GM12878 (cell line): ENCODE data around the gene FOXK1. TPM values are rescaled to one million over a fixed set of nuclear protein-coding genes. Genes with fewer than 3 reads are reported as not detected.

Source experiments
- ATAC-seq: fragments of 200-7000 bp; cut with Tn5 transposase; 3 replicates; pipeline ENCODE4 v1.9.1; 2020; ENCODE audit warnings: mild to moderate bottlenecking, moderate library complexity
- BruUV-seq: library from RNA; stranded (reverse); fragments of 400-500 nt; replicated peaks from 2 replicates; lab custom pipeline; 2021; lab: Mats Ljungman, UMichigan
- CTCF ChIA-PET: fragments of 300-600 bp; sonication (Branson Sonifier 250); formaldehyde crosslinking; extraction: SDS; loops from one replicate; lab custom pipeline; 2021; ENCODE audit warnings: inconsistent platforms; lab: Yijun Ruan, JAX
- POLR2A ChIA-PET: fragments of 350-600 bp; formaldehyde crosslinking; extraction: SDS; loops from one replicate; lab custom pipeline; 2021; ENCODE audit warnings: inconsistent platforms; lab: Charles Lee
- RAD21 ChIA-PET: fragments of 300-600 bp; sonication (Branson Sonifier 250); formaldehyde crosslinking; loops from one replicate; lab custom pipeline; 2023; ENCODE audit warnings: antibody characterized with exemption; ENCODE audit not compliant: unreplicated experiment; lab: Charles Lee
- SMC1A ChIA-PET: fragments of 300-600 bp; sonication (Branson Sonifier 250); formaldehyde crosslinking; loops from one replicate; lab custom pipeline; 2023; ENCODE audit not compliant: unreplicated experiment, uncharacterized antibody; lab: Charles Lee
- DNase-seq: peaks from one replicate; pipeline ENCODE4 v3.0.0-alpha.2; 2011; ENCODE audit warnings: low read depth, low spot score
- FAIRE-seq: peaks from 3 replicates; lab custom pipeline; 2011; peaks lifted over from hg19 to GRCh38; lab: Jason Lieb, UNC
- H2AFZ ChIP-seq: 2 replicates; pipeline ENCODE4 v1.6.0; 2011; ENCODE audit warnings: low read depth, low read length, control low read depth; ENCODE audit not compliant: control insufficient read depth
- H3K27ac ChIP-seq: 2 replicates; pipeline ENCODE4 v1.5.1; 2011; ENCODE audit warnings: control low read depth; ENCODE audit not compliant: control insufficient read depth, insufficient read depth
- H3K27me3 ChIP-seq, 2 experiments: replicated peaks in 1 of 2; 2 replicates each; pipeline versions ENCODE4 v1.6.0 to v1.6.1; 2011; ENCODE audit warnings: low read length in 1 of 2; ENCODE audit not compliant: control insufficient read depth in 2 of 2, insufficient read depth in 2 of 2
- H3K36me3 ChIP-seq, 2 experiments: 2 replicates each; pipeline ENCODE4 v1.5.1; 2011; ENCODE audit warnings: low read length in 1 of 2; ENCODE audit not compliant: control insufficient read depth in 2 of 2, insufficient read depth in 2 of 2
- H3K4me1 ChIP-seq: 2 replicates; pipeline ENCODE4 v1.6.1; 2011; ENCODE audit warnings: mild to moderate bottlenecking, low read length, moderate library complexity, mixed read lengths; ENCODE audit not compliant: control insufficient read depth, insufficient read depth
- H3K4me2 ChIP-seq: 2 replicates; pipeline ENCODE4 v1.6.0; 2011; ENCODE audit warnings: control low read depth; ENCODE audit not compliant: control insufficient read depth, insufficient read depth
- H3K4me3 ChIP-seq: fragments of 200-600 bp; sonication (generic); 2 replicates; pipeline ENCODE4 v1.5.1; 2016
- H3K79me2 ChIP-seq: 2 replicates; pipeline ENCODE4 v1.6.0; 2011; ENCODE audit warnings: low read length; ENCODE audit not compliant: control insufficient read depth, insufficient read depth
- H3K9ac ChIP-seq: 2 replicates; pipeline ENCODE4 v1.8.0; 2011; ENCODE audit warnings: low read length, control low read depth, mixed read lengths; ENCODE audit not compliant: control insufficient read depth, insufficient read depth
- H3K9me3 ChIP-seq: replicated peaks from 3 replicates; pipeline ENCODE4 v1.5.1; 2011; ENCODE audit warnings: mild to moderate bottlenecking, low read length; ENCODE audit not compliant: control insufficient read depth, insufficient read depth
- H4K20me1 ChIP-seq: 2 replicates; pipeline ENCODE4 v1.6.0; 2011; ENCODE audit not compliant: control insufficient read depth, insufficient read depth
- BRCA1 ChIP-seq: IDR thresholded peaks from 2 replicates; pipeline ENCODE4 v1.6.1; 2011; ENCODE audit warnings: low read depth, low read length, improper control_type of control experiment
- CREM ChIP-seq: IDR thresholded peaks from 2 replicates; pipeline ENCODE4 v1.6.1; 2014; ENCODE audit warnings: antibody characterized with exemption, low read depth
- DPF2 ChIP-seq: fragments of 450-650 bp; IDR thresholded peaks from 2 replicates; pipeline ENCODE4 v1.6.1; 2017; ENCODE audit warnings: mild to moderate bottlenecking
- EGR1 ChIP-seq, 2 experiments: IDR thresholded peaks; 1 replicate in 1 of 2; 2 replicates in 1 of 2; pipeline ENCODE4 v1.6.1; 2011 to 2012; ENCODE audit warnings: low read depth in 2 of 2, low read length in 2 of 2, borderline replicate concordance in 1 of 2, mild to moderate bottlenecking in 1 of 2, moderate library complexity in 1 of 2
- FOXM1 ChIP-seq: IDR thresholded peaks from 2 replicates; pipeline ENCODE4 v1.6.1; 2012; ENCODE audit warnings: low read depth, mild to moderate bottlenecking, inconsistent platforms, low read length, moderate library complexity
- KDM1A ChIP-seq: fragments of 200-600 bp; sonication (generic); IDR thresholded peaks from 2 replicates; pipeline ENCODE4 v1.6.1; 2016; ENCODE audit warnings: borderline replicate concordance
- MAX ChIP-seq: IDR thresholded peaks from 2 replicates; pipeline ENCODE4 v1.6.1; 2012; ENCODE audit warnings: low read depth, low read length, improper control_type of control experiment
- MTA3 ChIP-seq: IDR thresholded peaks from 2 replicates; pipeline ENCODE4 v1.6.1; 2012; ENCODE audit warnings: low read length, inconsistent platforms, borderline replicate concordance
- MYC ChIP-seq: IDR thresholded peaks from 2 replicates; pipeline ENCODE4 v1.6.1; 2011; ENCODE audit warnings: mild to moderate bottlenecking, low read length, moderate library complexity, inconsistent platforms; ENCODE audit not compliant: insufficient read depth, insufficient replicate concordance, insufficient read length, severe bottlenecking
- NFYA ChIP-seq: IDR thresholded peaks from 2 replicates; pipeline ENCODE4 v1.6.1; 2011; ENCODE audit warnings: low read depth, mild to moderate bottlenecking, low read length, improper control_type of control experiment, borderline replicate concordance
- NR2C1 ChIP-seq: fragments of 450-650 bp; IDR thresholded peaks from 2 replicates; pipeline ENCODE4 v1.6.1; 2017; ENCODE audit warnings: antibody characterized with exemption, mild to moderate bottlenecking, moderate library complexity
- PAX5 ChIP-seq: IDR thresholded peaks from 2 replicates; pipeline ENCODE4 v1.6.1; 2011; ENCODE audit warnings: low read depth, low read length, borderline replicate concordance
- RFX5 ChIP-seq: IDR thresholded peaks from 2 replicates; pipeline ENCODE4 v1.6.1; 2011; ENCODE audit warnings: low read depth, low read length, improper control_type of control experiment
- SIX5 ChIP-seq: IDR thresholded peaks from 2 replicates; pipeline ENCODE4 v1.6.1; 2011; ENCODE audit warnings: mild to moderate bottlenecking, low read depth, low read length, moderate library complexity; ENCODE audit not compliant: severe bottlenecking
- SUPT20H ChIP-seq: IDR thresholded peaks from 2 replicates; pipeline ENCODE4 v1.6.1; 2011; ENCODE audit warnings: low read depth, mild to moderate bottlenecking, low read length, moderate library complexity, borderline replicate concordance; ENCODE audit not compliant: control insufficient read depth
- ZBED1 ChIP-seq: IDR thresholded peaks from 2 replicates; pipeline ENCODE4 v1.6.1; 2016; ENCODE audit warnings: borderline replicate concordance
- WGBS: methylation state at CpG from one replicate; pipeline ENCODE4 v1.1.6; 2016; ENCODE audit warnings: low lambda C conversion rate; ENCODE audit not compliant: insufficient replicate concordance, insufficient coverage; ENCODE audit errors: missing lambda C conversion rate; 5-methylcytosine and 5-hydroxymethylcytosine counted together
- in situ Hi-C: fragments of 300-500 bp; cut with MboI; formaldehyde crosslinking; loops from 9 replicates; pipeline ENCODE4 v1.14.3; 2018; ENCODE audit warnings: mixed read lengths
- intact Hi-C: fragments of 100-400 bp; cut with micrococcal nuclease; formaldehyde crosslinking; loops from one replicate; pipeline ENCODE4 v1.14.2; 2022; ENCODE audit not compliant: unreplicated experiment
- polyA plus RNA-seq, 11 experiments: library from polyadenylated mRNA; depleted of rRNA in 4 of 11; unstranded in 6 of 11; stranded (reverse) in 5 of 11; fragments of >200 nt; fragmentation: Nextera tagmentation in 4 of 11; fragmentation: Illumina TruSeq in 1 of 11; extraction: Ambion mirVana in 4 of 11; extraction: Trizol in 1 of 11; gene quantifications; 1 replicate in 1 of 11; 2 replicates in 10 of 11; pipeline versions ENCODE4 v1.2.1 to v1.2.3, GENCODE V29; 2011 to 2016; ENCODE audit warnings: inconsistent platforms in 2 of 11, missing spikeins in 2 of 11, low read depth in 1 of 11
- total RNA-seq, 4 experiments: library from RNA; depleted of rRNA in 3 of 4; stranded (reverse); fragments of >200 nt in 3 of 4; fragmentation: Illumina TruSeq in 1 of 4; extraction: Trizol in 1 of 4; gene quantifications; 2 replicates each; pipeline versions ENCODE4 v1.2.1 to v1.2.3, GENCODE V29; 2013 to 2021

The FOXK1 gene
- total and polyA plus RNA-seq, 10 of the 15 experiments (the other 5 are each of a cell fraction or from before 2014, with no cell fraction given): 0.24 to 31.8 (median 4.5) TPM

GRCh38 chr7:4788627-4789189 lies 106.6 kb downstream of the FOXK1 start:
- in situ Hi-C loops: no loop called here
- H3K27me3 ChIP-seq: no peaks in the 10 kb centered on the region
- RAD21 ChIA-PET: no interaction called here

More at GRCh38 chr7:4788627-4789189, 106.6 kb downstream of the FOXK1 start:
- Histone ChIP-seq H3K4me3 (no peak overlapping the region), H3K4me1 (no peaks in the 10 kb centered on the region), H4K20me1 (no peaks in the 10 kb centered on the region), H3K9me3 (no peaks in the 10 kb centered on the region; the same call in 2 of the 3 replicates), H3K27ac (no peak overlapping the region), H3K9ac (no peak overlapping the region), H3K4me2 (no peak overlapping the region), H2AFZ (no peak overlapping the region), H3K79me2 (no peaks in the 10 kb centered on the region), H3K36me3 (peaks cover 4 to 30% of the 10 kb centered on the region in 2 experiments; a peak in 3 of 4 replicates)
- ChIA-PET POLR2A (no interaction called here), SMC1A (no interaction called here), CTCF (no interaction called here)
- no TSS peak for BruUV-seq
- intact Hi-C loops: no loop called here
- TF ChIP-seq MYC: no peak
- TF ChIP-seq KDM1A: no peak
- TF ChIP-seq NR2C1: no peak
- no peak for TF ChIP-seq FOXM1
- no peak for TF ChIP-seq CREM
- TF ChIP-seq ZBED1: no peak
- no peak for TF ChIP-seq MAX
- TF ChIP-seq SUPT20H: no peak
- TF ChIP-seq MTA3: no peak
- no peak for TF ChIP-seq SIX5
- no peak for TF ChIP-seq RFX5
- TF ChIP-seq DPF2: no peak
- TF ChIP-seq NFYA: no peak
- no peak for TF ChIP-seq BRCA1
- TF ChIP-seq EGR1 (IDR thresholded peaks at IDR 0.05; ENCODE audit: borderline replicate concordance in 1 of 2, low read depth in 2 of 2, low read length in 2 of 2): no peak
- TF ChIP-seq PAX5: no peak
- 95% methylated on average over 26 of the region's 27 CpGs for WGBS
- DNase-seq (no peak), ATAC-seq (no peak), FAIRE-seq (no peak)
